K562 (cell line): ENCODE results near the gene ETV2. TPM values are rescaled to one million over a fixed set of nuclear protein-coding genes. Genes with fewer than 3 reads are reported as not detected.

Source experiments
- ATAC-seq: fragments of 200-7000 bp; cut with Tn5 transposase; 3 replicates; pipeline ENCODE4 v1.9.1; 2020; ENCODE audit warnings: moderate library complexity
- BruUV-seq: library from RNA; stranded (reverse); fragments of 400-500 nt; replicated peaks from 2 replicates; lab custom pipeline; 2021; lab: Mats Ljungman, UMichigan
- CTCF ChIA-PET: fragments of 300-600 bp; formaldehyde crosslinking; extraction: SDS; loops from one replicate; lab custom pipeline; 2021; ENCODE audit warnings: low intra/inter-chr PET ratio; lab: Yijun Ruan, JAX
- POLR2A ChIA-PET: fragments of 300-600, 350-650 bp; sonication (Branson Sonifier 250); formaldehyde crosslinking; extraction: SDS; loops from one replicate; lab custom pipeline; 2021; ENCODE audit warnings: antibody characterized with exemption, inconsistent platforms; lab: Yijun Ruan, JAX
- DNase-seq, 4 experiments: peaks; one replicate each; pipeline versions ENCODE4 v3.0.0 to v3.0.0-alpha.2; 2011 to 2018; ENCODE audit warnings: low spot score in 3 of 4, mixed read lengths in 3 of 4; ENCODE audit errors: extremely low read depth in 1 of 4
- FAIRE-seq: peaks from 2 replicates; lab custom pipeline; 2011; peaks lifted over from hg19 to GRCh38; lab: Jason Lieb, UNC
- H2AFZ ChIP-seq: 2 replicates; pipeline ENCODE4 v1.6.0; 2011; ENCODE audit warnings: low read depth, low read length, control low read depth, inconsistent platforms
- H3K27ac ChIP-seq: fragments of 200-600 bp; 3 replicates; pipeline ENCODE4 v1.8.0; 2011; ENCODE audit warnings: low read depth, mild to moderate bottlenecking, control low read depth, inconsistent platforms, low read length, moderate library complexity, mixed read lengths; ENCODE audit errors: extremely low read depth
- H3K27me3 ChIP-seq, 2 experiments: fragments of 300-600 bp in 1 of 2; 2 replicates in 1 of 2; 3 replicates in 1 of 2; pipeline versions ENCODE4 v1.6.0 to v1.8.0; 2011; ENCODE audit warnings: inconsistent platforms in 2 of 2, low read length in 2 of 2, mild to moderate bottlenecking in 1 of 2, mixed read lengths in 1 of 2, moderate library complexity in 1 of 2; ENCODE audit not compliant: control insufficient read depth in 2 of 2, insufficient read depth in 2 of 2
- H3K36me3 ChIP-seq: fragments of 300-600 bp; 3 replicates; pipeline ENCODE4 v1.8.0; 2011; ENCODE audit warnings: mild to moderate bottlenecking, low read length, inconsistent platforms; ENCODE audit not compliant: control insufficient read depth, insufficient read depth
- H3K4me1 ChIP-seq, 2 experiments: fragments of 200-600 bp in 1 of 2; replicated peaks in 1 of 2; 2 replicates in 1 of 2; 3 replicates in 1 of 2; pipeline versions ENCODE4 v1.5.1 to v1.8.0; 2011; ENCODE audit warnings: inconsistent platforms in 2 of 2, low read length in 2 of 2, mild to moderate bottlenecking in 1 of 2, mixed read lengths in 1 of 2, moderate library complexity in 1 of 2; ENCODE audit not compliant: control insufficient read depth in 2 of 2, insufficient read depth in 2 of 2
- H3K4me2 ChIP-seq: 2 replicates; pipeline ENCODE4 v1.6.1; 2011; ENCODE audit warnings: low read length, control low read depth, inconsistent platforms, mixed read lengths; ENCODE audit not compliant: insufficient read depth
- H3K4me3 ChIP-seq: fragments of 200-600 bp; sonication (generic), shearing (Covaris generic); 2 replicates; pipeline ENCODE4 v1.5.1; 2016; ENCODE audit warnings: control low read depth, inconsistent platforms
- H3K79me2 ChIP-seq: fragments of 200-600 bp; 3 replicates; pipeline ENCODE4 v1.8.0; 2011; ENCODE audit warnings: low read length, inconsistent platforms; ENCODE audit not compliant: control insufficient read depth, insufficient read depth
- H3K9ac ChIP-seq, 2 experiments: 2 replicates each; pipeline versions ENCODE4 v1.6.0 to v1.6.1; 2011; ENCODE audit warnings: low read depth in 2 of 2, low read length in 2 of 2, control low read depth in 1 of 2, inconsistent platforms in 1 of 2, mild to moderate bottlenecking in 1 of 2, mixed read lengths in 1 of 2; ENCODE audit not compliant: insufficient read depth in 1 of 2
- H3K9me1 ChIP-seq: one replicate; pipeline ENCODE4 v1.6.0; 2011; ENCODE audit warnings: inconsistent platforms, mild to moderate bottlenecking, low read length, moderate library complexity; ENCODE audit not compliant: control insufficient read depth, insufficient read depth
- H3K9me3 ChIP-seq: replicated peaks from 2 replicates; pipeline ENCODE4 v1.5.1; 2011; ENCODE audit warnings: low read depth, low read length, inconsistent platforms; ENCODE audit not compliant: control insufficient read depth, insufficient read depth
- H4K20me1 ChIP-seq: replicated peaks from 2 replicates; pipeline ENCODE4 v1.6.1; 2011; ENCODE audit warnings: low read length, inconsistent platforms, mixed read lengths; ENCODE audit not compliant: control insufficient read depth, insufficient read depth
- NFIC ChIP-seq: fragments of 450-650 bp; IDR thresholded peaks from 2 replicates; pipeline ENCODE4 v1.6.1; 2017; ENCODE audit warnings: mild to moderate bottlenecking, inconsistent platforms
- SFPQ ChIP-seq: fragments of 200-400 bp; formaldehyde crosslinking; IDR thresholded peaks from 2 replicates; pipeline ENCODE4 v1.6.1; 2017; ENCODE audit warnings: mild to moderate bottlenecking, low read depth, low read length, moderate library complexity
- SRSF1 ChIP-seq: fragments of 200-400 bp; formaldehyde crosslinking; IDR thresholded peaks from 2 replicates; pipeline ENCODE4 v1.6.1; 2017; ENCODE audit warnings: mild to moderate bottlenecking, low read depth, low read length, moderate library complexity
- STAT6 ChIP-seq: sonication (generic); formaldehyde crosslinking; IDR thresholded peaks from 2 replicates; pipeline ENCODE4 v1.8.1; 2023; ENCODE audit warnings: mild to moderate bottlenecking, missing genetic modification reagents
- TBP ChIP-seq: optimal IDR thresholded peaks from 2 replicates; pipeline ENCODE3; 2011; ENCODE audit warnings: low read depth, low read length, improper control_type of control experiment
- TGIF2 ChIP-seq: sonication (generic); formaldehyde crosslinking; IDR thresholded peaks from 2 replicates; pipeline ENCODE4 v1.8.1; 2022; ENCODE audit warnings: mild to moderate bottlenecking, missing genetic modification reagents, moderate library complexity
- ZBTB8A ChIP-seq: fragments of 450-650 bp; IDR thresholded peaks from 2 replicates; pipeline ENCODE4 v1.6.1; 2018; ENCODE audit warnings: mild to moderate bottlenecking, moderate library complexity; ENCODE audit not compliant: partially characterized antibody
- ZNF57 ChIP-seq: fragments of 450-650 bp; formaldehyde crosslinking; IDR thresholded peaks from 2 replicates; pipeline ENCODE4 v1.4.0; 2020; ENCODE audit warnings: mild to moderate bottlenecking, moderate library complexity
- ZNF77 ChIP-seq: fragments of 250-450 bp; sonication (Bioruptor Pico); IDR thresholded peaks from 2 replicates; pipeline ENCODE4 v1.5.0; 2020
- WGBS: fragments of 100-300 bp; shearing (Covaris generic); methylation state at CpG from one replicate; pipeline ENCODE4 v1.1.6; 2016; ENCODE audit warnings: low coverage, mixed read lengths; ENCODE audit not compliant: insufficient coverage; ENCODE audit errors: missing lambda C conversion rate; 5-methylcytosine and 5-hydroxymethylcytosine counted together
- in situ Hi-C: fragments of 300-500 bp; cut with MboI; formaldehyde crosslinking; loops from 4 replicates; pipeline ENCODE4 v1.15.0; 2018; ENCODE audit warnings: inconsistent platforms, mixed read lengths
- intact Hi-C: fragments of 100-400 bp; cut with micrococcal nuclease; formaldehyde crosslinking; loops from 2 replicates; pipeline ENCODE4 v1.14.2; 2022
- polyA plus RNA-seq, 8 experiments: library from polyadenylated mRNA; depleted of rRNA in 4 of 8; stranded (reverse) in 5 of 8; unstranded in 3 of 8; fragments of >200 nt; fragmentation: Nextera tagmentation in 2 of 8; fragmentation: Illumina TruSeq in 1 of 8; extraction: Ambion mirVana in 2 of 8; extraction: Trizol in 1 of 8; gene quantifications; 2 replicates each; pipeline versions ENCODE4 v1.2.1 to v1.2.3, GENCODE V29; 2011 to 2014; ENCODE audit warnings: inconsistent platforms in 1 of 8, missing spikeins in 1 of 8
- total RNA-seq, 7 experiments: library from RNA; depleted of rRNA in 6 of 7; stranded (reverse); fragments of >200 nt in 6 of 7; fragmentation: Illumina TruSeq in 2 of 7; extraction: Trizol in 2 of 7; gene quantifications; 2 replicates each; pipeline versions ENCODE4 v1.2.1 to v1.2.3, GENCODE V29; 2011 to 2021; ENCODE audit warnings: low replicate concordance in 1 of 7
- TF ChIP-seq, protein P1 (sequence below): fragments of 450-650 bp; IDR thresholded peaks from 2 replicates; pipeline ENCODE4 v1.6.1; 2016; ENCODE audit warnings: low read depth

ETV2 gene
- total and polyA plus RNA-seq, 9 of the 15 experiments (the other 6 are each of a cell fraction or from before 2014, with no cell fraction given) = 0.11 to 3.7 (median 0.55) TPM

GRCh38 chr19:35665604-35666003 is 24.1 kb downstream of the ETV2 start:
- H3K4me1 ChIP-seq = peaks cover 0 to 12% of the 10 kb centered on the region in 2 experiments; a peak in 3 of 5 replicates
- no peak overlapping the region for H2AFZ ChIP-seq
- ChIA-PET POLR2A (no interaction called here), CTCF (no interaction called here)
- FAIRE-seq (no peak), DNase-seq (no peak), ATAC-seq (no peak)
- in situ Hi-C loops = no loop called here
- H3K4me2 ChIP-seq = no peak overlapping the region
- H3K27me3 ChIP-seq = peaks cover 16 to 29% of the 10 kb centered on the region in 2 experiments; a peak in 4 of 5 replicates
- H4K20me1 ChIP-seq = no peaks in the 10 kb centered on the region
- no peak overlapping the region for H3K27ac ChIP-seq
- H3K9me3 ChIP-seq = no peaks in the 10 kb centered on the region
- H3K79me2 ChIP-seq = no peaks in the 10 kb centered on the region
- intact Hi-C loops = no loop called here
- 31% methylated on average over 7 of the region's 7 CpGs for WGBS
- H3K4me3 ChIP-seq = no peak overlapping the region
- BruUV-seq = no TSS peak
- H3K36me3 ChIP-seq = no peaks in the 10 kb centered on the region
- H3K9ac ChIP-seq = no peak overlapping the region
- H3K9me1 ChIP-seq = no peaks in the 10 kb centered on the region
- no peak for TF ChIP-seq ZBTB8A
- no peak for TF ChIP-seq ZNF77 (CRISPR knock-in tag)
- TF ChIP-seq NFIC = no peak
- TF ChIP-seq TGIF2 = no peak
- TF ChIP-seq TBP = no peak
- TF ChIP-seq, protein P1, sequence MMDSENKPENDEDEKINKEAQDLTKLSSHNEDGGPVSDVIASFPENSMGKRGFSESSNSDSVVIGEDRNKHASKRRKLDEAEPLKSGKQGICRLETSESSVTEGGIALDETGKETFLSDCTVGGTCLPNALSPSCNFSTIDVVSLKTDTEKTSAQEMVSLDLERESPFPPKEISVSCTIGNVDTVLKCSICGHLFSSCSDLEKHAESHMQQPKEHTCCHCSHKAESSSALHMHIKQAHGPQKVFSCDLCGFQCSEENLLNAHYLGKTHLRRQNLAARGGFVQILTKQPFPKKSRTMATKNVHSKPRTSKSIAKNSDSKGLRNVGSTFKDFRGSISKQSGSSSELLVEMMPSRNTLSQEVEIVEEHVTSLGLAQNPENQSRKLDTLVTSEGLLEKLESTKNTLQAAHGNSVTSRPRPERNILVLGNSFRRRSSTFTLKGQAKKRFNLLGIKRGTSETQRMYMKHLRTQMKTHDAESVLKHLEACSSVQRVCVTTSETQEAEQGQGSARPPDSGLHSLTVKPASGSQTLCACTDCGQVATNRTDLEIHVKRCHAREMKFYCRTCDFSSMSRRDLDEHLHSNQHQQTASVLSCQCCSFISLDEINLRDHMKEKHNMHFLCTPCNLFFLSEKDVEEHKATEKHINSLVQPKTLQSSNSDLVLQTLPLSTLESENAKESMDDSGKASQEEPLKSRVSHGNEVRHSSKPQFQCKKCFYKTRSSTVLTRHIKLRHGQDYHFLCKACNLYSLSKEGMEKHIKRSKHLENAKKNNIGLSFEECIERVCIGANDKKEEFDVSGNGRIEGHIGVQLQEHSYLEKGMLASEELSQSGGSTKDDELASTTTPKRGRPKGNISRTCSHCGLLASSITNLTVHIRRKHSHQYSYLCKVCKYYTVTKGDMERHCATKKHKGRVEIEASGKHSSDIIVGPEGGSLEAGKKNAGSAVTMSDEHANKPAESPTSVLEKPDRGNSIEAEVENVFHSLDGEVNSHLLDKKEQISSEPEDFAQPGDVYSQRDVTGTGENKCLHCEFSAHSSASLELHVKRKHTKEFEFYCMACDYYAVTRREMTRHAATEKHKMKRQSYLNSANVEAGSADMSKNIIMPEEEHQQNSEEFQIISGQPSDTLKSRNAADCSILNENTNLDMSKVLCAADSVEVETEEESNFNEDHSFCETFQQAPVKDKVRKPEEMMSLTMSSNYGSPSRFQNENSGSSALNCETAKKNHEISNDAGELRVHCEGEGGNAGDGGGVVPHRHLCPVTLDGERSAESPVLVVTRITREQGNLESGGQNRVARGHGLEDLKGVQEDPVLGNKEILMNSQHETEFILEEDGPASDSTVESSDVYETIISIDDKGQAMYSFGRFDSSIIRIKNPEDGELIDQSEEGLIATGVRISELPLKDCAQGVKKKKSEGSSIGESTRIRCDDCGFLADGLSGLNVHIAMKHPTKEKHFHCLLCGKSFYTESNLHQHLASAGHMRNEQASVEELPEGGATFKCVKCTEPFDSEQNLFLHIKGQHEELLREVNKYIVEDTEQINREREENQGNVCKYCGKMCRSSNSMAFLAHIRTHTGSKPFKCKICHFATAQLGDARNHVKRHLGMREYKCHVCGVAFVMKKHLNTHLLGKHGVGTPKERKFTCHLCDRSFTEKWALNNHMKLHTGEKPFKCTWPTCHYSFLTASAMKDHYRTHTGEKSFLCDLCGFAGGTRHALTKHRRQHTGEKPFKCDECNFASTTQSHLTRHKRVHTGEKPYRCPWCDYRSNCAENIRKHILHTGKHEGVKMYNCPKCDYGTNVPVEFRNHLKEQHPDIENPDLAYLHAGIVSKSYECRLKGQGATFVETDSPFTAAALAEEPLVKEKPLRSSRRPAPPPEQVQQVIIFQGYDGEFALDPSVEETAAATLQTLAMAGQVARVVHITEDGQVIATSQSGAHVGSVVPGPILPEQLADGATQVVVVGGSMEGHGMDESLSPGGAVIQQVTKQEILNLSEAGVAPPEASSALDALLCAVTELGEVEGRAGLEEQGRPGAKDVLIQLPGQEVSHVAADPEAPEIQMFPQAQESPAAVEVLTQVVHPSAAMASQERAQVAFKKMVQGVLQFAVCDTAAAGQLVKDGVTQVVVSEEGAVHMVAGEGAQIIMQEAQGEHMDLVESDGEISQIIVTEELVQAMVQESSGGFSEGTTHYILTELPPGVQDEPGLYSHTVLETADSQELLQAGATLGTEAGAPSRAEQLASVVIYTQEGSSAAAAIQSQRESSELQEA = no peak
- no peak for TF ChIP-seq ZNF57
- no peak for TF ChIP-seq SRSF1
- TF ChIP-seq STAT6 (CRISPR knock-in tag) = no peak
- TF ChIP-seq SFPQ = no peak
